ENCODE data around the gene VGLL4. TPM values are rescaled to one million over a fixed set of nuclear protein-coding genes. Genes with fewer than 3 reads are reported as not detected.

Gene VGLL4
- total and polyA plus RNA-seq, 2 of the 4 experiments (the other 2 are of a cell fraction), result 26.2 to 35.4 TPM

DNA sequence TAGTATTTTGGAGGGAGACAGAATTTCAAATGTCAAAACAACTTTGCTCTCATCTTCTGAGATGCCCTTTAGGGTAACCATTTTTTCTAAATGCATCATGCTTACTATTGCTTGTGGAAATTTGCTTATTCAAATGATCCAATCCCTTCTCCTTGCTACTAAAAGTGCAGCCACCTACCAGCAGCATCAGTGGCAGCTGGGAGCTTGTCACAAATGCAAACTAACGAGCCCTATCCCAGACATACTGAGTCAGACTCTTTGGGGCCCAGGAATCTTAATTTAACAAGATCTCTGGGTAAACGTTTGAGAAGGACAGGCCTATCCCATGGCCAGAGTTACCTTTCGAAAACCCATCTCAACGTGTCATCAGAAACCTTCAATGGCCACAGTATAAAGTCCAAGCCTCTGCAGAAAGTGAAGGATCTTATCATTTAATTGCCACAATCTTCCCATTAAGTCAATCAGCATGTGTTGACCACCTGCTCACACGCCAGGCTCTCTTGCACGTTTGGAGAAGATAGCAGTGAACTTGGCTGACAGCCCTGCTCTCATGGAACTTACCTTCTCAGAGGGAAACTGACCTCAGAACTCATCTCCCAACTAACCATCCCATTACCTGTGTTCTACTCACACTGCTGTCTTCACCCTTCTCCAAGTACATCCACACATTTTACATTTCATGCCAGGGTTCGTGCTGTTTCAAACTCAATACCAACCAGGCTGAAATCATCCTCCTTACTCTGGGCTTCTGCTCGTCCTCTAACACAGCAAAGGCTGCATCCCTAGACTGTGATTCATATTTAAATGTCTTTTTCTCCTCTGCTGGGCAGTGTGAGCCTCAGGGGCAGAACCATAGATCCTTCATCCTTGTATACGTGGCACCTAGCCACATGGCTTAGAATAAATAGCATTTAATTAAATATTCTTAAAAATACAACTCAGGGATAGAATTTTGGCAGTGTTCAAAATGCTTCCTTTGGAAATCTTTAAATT is 24.8 kb upstream of the VGLL4 start (continued):
- TF ChIP-seq CHD1 (IDR thresholded peaks at IDR 0.05; ENCODE audit: low read depth, low read length) (no peak), MAZ (IDR thresholded peaks at IDR 0.05; ENCODE audit: borderline replicate concordance, low read depth, low read length) (no peak)

DNA sequence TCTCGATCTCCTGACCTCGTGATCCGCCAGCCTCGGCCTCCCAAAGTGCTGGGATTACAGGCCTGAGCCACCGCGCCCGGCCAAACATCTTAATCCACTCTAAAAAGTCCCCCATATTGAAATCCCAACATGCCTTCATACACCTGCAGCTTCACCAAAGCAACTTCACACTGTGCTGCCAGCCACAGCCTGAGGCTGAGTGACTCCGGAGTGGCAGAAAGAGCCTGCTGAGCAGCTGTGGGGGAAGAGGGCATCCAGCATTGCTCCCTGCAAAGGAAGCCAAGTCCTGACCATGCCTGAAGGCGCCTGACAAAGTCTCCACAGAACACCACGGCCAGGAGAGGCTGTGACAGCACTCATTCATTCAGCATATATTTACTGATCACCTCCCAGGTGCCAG is 21.6 kb upstream of the VGLL4 start:
- Histone ChIP-seq H3K4me2 (ENCODE audit: low read depth, low read length) (no peak overlapping the region), H3K79me1 (ENCODE audit: low read depth in 1 of 2, low read length in 2 of 2) (peaks cover 13 to 19% of the 10 kb centered on the region in 2 experiments), H3K9ac (ENCODE audit: low read depth, low read length) (no peak overlapping the region), H3K27ac (ENCODE audit: insufficient read depth, low read length) (no peak overlapping the region), H3K18ac (ENCODE audit: low read depth, low read length) (no peak overlapping the region), H3K14ac (replicated peaks; ENCODE audit: low read depth, low read length) (no peak overlapping the region), H4K91ac (ENCODE audit: insufficient read depth, low read depth, low read length) (no peak overlapping the region), H3K4ac (ENCODE audit: low read depth, low read length) (no peak overlapping the region), H2BK15ac (ENCODE audit: low read depth, low read length) (no peak overlapping the region), H3K56ac (ENCODE audit: extremely low read depth, insufficient read depth, low read length) (no peak overlapping the region), H3K9me1 (ENCODE audit: insufficient read depth, low read length) (peaks cover 6% of the 10 kb centered on the region; the same call in 1 of the 2 replicates), H3K36me3 (ENCODE audit: control insufficient read depth, insufficient read depth, low read length) (no peaks in the 10 kb centered on the region), H3K23ac (ENCODE audit: low read depth, low read length) (no peak overlapping the region), H3K4me3 (ENCODE audit: insufficient read depth, low read depth, low read length) (no peak overlapping the region), H2BK120ac (ENCODE audit: low read depth, low read length) (no peak overlapping the region), H3K27me3 (ENCODE audit: control insufficient read depth, insufficient read depth, low read length) (no peaks in the 10 kb centered on the region), H2AFZ (replicated peaks; ENCODE audit: low read length, poor library complexity) (no peak overlapping the region), H2AK9ac (replicated peaks; ENCODE audit: low read depth, low read length, poor library complexity) (no peak overlapping the region), H2BK20ac (ENCODE audit: low read depth, low read length) (no peak overlapping the region), H4K8ac (ENCODE audit: low read depth in 2 of 2, low read length in 2 of 2) (no peak overlapping the region), H4K5ac (ENCODE audit: low read depth, low read length) (no peak overlapping the region), H2BK5ac (ENCODE audit: low read depth, low read length, poor library complexity, severe bottlenecking) (no peak overlapping the region), H2AK5ac (ENCODE audit: low read depth, low read length) (no peak overlapping the region), H4K20me1 (ENCODE audit: insufficient read depth, low read length) (peaks cover 3% of the 10 kb centered on the region; the same call in 1 of the 2 replicates), H3K4me1 (ENCODE audit: control insufficient read depth, insufficient read depth, low read length) (peaks cover 5% of the 10 kb centered on the region), H3K9me3 (ENCODE audit: control insufficient read depth, insufficient read depth, low read length) (no peaks in the 10 kb centered on the region; the same call in 1 of the 2 replicates)
- no CpG with 5 or more reads among the region's 10 CpGs for WGBS, 2 experiments (ENCODE audit: extremely low coverage in 2 of 2, insufficient read length in 1 of 2)
- no peak for DNase-seq
- in situ Hi-C loops (cut with MboI; ENCODE audit: low sequenced_read_pairs) (loop anchor here (25.0 kb wide), 1 partner anchor 903 kb away; no protein-coding TSS in a partner anchor), dilution Hi-C loops (cut with HindIII; ENCODE audit: low sequenced_read_pairs, unreplicated experiment) (no loop called here), intact Hi-C loops (cut with micrococcal nuclease) (no loop called here)
- no peak for ATAC-seq (ENCODE audit: low read depth)
- ChIA-PET CTCF (no interaction called here), POLR2A (ENCODE audit: unreplicated experiment) (no interaction called here)
- BruUV-seq (replicated peaks), result no TSS peak
- TF ChIP-seq RCOR1 (IDR thresholded peaks at IDR 0.05; ENCODE audit: insufficient replicate concordance, low read length), result no peak
- TF ChIP-seq MAFK (IDR thresholded peaks at IDR 0.05; ENCODE audit: low read depth, low read length), result no peak
- no peak for TF ChIP-seq MXI1 (IDR thresholded peaks at IDR 0.05; ENCODE audit: borderline replicate concordance, low read depth, low read length)
- TF ChIP-seq, protein P1, sequence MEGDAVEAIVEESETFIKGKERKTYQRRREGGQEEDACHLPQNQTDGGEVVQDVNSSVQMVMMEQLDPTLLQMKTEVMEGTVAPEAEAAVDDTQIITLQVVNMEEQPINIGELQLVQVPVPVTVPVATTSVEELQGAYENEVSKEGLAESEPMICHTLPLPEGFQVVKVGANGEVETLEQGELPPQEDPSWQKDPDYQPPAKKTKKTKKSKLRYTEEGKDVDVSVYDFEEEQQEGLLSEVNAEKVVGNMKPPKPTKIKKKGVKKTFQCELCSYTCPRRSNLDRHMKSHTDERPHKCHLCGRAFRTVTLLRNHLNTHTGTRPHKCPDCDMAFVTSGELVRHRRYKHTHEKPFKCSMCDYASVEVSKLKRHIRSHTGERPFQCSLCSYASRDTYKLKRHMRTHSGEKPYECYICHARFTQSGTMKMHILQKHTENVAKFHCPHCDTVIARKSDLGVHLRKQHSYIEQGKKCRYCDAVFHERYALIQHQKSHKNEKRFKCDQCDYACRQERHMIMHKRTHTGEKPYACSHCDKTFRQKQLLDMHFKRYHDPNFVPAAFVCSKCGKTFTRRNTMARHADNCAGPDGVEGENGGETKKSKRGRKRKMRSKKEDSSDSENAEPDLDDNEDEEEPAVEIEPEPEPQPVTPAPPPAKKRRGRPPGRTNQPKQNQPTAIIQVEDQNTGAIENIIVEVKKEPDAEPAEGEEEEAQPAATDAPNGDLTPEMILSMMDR (conservative IDR thresholded peaks at IDR 0.05; ENCODE audit: low read depth, low read length), result no peak
- TF ChIP-seq, protein P2, sequence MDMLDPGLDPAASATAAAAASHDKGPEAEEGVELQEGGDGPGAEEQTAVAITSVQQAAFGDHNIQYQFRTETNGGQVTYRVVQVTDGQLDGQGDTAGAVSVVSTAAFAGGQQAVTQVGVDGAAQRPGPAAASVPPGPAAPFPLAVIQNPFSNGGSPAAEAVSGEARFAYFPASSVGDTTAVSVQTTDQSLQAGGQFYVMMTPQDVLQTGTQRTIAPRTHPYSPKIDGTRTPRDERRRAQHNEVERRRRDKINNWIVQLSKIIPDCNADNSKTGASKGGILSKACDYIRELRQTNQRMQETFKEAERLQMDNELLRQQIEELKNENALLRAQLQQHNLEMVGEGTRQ (IDR thresholded peaks at IDR 0.05; ENCODE audit: low read depth, low read length), result no peak
- TF ChIP-seq FOS (IDR thresholded peaks at IDR 0.05; ENCODE audit: low read depth, low read length), result no peak
- no peak for TF ChIP-seq NFE2L2 (IDR thresholded peaks at IDR 0.05; ENCODE audit: low read depth, low read length)
- no peak for TF ChIP-seq SMC3 (IDR thresholded peaks at IDR 0.05; ENCODE audit: low read depth, low read length)
- no peak for TF ChIP-seq CHD1 (IDR thresholded peaks at IDR 0.05; ENCODE audit: low read depth, low read length)
- TF ChIP-seq RFX5 (IDR thresholded peaks at IDR 0.05; ENCODE audit: low read depth, low read length), result no peak

All from IMR-90 (cell line).